Gastrocnemius medialis (tissue), 4 donors: Measurements from ENCODE around the gene TTC39C.

Experiments
- POLR2A ChIP-seq, 2 donors: fragments of 450-650 bp; IDR thresholded peaks; one replicate each; pipeline ENCODE4 v1.6.1; 2017; ENCODE audit warnings: antibody characterized with exemption in 2 of 2, mild to moderate bottlenecking in 2 of 2, moderate library complexity in 2 of 2
- TF ChIP-seq, protein P1 (sequence below), 5 experiments: fragments of 450-650 bp in 3 of 5; fragments of 200-600 bp in 2 of 5; sonication (generic) in 2 of 5; IDR thresholded peaks in 4 of 5; conservative IDR thresholded peaks in 1 of 5; 1 replicate in 4 of 5; 2 replicates in 1 of 5; pipeline ENCODE4 v1.5.1; 2016 to 2019; ENCODE audit warnings: antibody characterized with exemption in 5 of 5, mild to moderate bottlenecking in 3 of 5, moderate library complexity in 3 of 5

- TF ChIP-seq, protein P1, sequence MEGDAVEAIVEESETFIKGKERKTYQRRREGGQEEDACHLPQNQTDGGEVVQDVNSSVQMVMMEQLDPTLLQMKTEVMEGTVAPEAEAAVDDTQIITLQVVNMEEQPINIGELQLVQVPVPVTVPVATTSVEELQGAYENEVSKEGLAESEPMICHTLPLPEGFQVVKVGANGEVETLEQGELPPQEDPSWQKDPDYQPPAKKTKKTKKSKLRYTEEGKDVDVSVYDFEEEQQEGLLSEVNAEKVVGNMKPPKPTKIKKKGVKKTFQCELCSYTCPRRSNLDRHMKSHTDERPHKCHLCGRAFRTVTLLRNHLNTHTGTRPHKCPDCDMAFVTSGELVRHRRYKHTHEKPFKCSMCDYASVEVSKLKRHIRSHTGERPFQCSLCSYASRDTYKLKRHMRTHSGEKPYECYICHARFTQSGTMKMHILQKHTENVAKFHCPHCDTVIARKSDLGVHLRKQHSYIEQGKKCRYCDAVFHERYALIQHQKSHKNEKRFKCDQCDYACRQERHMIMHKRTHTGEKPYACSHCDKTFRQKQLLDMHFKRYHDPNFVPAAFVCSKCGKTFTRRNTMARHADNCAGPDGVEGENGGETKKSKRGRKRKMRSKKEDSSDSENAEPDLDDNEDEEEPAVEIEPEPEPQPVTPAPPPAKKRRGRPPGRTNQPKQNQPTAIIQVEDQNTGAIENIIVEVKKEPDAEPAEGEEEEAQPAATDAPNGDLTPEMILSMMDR (IDR thresholded peaks at IDR 0.05 in 4 of 5, conservative IDR thresholded peaks at IDR 0.05 in 1 of 5) = no peak
- TF ChIP-seq POLR2A (IDR thresholded peaks at IDR 0.05) = no peak
These were observed 115.9 kb downstream of the TTC39C start for GRCh38 chr18:24130494-24130893.
